Putamen (tissue), 1 donor: Measurements from ENCODE around the gene CORO1C.

ENCODE experiments used
- DNase-seq: peaks from one replicate; pipeline ENCODE4 v3.0.0-alpha.2; 2016; ENCODE audit warnings: low spot score

The CORO1C gene

DNA sequence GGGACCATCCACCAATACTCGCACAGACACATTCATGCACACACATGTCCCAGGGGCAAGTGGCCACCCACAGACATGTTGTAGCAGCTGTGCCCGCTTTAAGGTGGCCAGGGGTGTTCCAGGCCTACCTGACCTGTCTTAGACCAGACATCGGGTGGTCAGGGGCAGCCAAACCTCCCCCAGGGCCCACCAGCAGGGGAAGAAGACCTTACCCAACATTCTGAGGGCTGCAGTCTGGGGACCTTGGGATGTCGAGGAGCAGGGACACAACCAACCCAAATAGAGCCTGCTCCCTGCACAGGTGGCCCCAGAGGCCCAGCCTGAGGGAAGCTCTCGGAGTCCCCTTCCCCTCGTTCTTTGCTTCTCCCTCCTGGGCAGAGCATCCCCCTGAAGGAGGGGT is 131.8 kb downstream of the CORO1C start:
- no peak for DNase-seq

DNA sequence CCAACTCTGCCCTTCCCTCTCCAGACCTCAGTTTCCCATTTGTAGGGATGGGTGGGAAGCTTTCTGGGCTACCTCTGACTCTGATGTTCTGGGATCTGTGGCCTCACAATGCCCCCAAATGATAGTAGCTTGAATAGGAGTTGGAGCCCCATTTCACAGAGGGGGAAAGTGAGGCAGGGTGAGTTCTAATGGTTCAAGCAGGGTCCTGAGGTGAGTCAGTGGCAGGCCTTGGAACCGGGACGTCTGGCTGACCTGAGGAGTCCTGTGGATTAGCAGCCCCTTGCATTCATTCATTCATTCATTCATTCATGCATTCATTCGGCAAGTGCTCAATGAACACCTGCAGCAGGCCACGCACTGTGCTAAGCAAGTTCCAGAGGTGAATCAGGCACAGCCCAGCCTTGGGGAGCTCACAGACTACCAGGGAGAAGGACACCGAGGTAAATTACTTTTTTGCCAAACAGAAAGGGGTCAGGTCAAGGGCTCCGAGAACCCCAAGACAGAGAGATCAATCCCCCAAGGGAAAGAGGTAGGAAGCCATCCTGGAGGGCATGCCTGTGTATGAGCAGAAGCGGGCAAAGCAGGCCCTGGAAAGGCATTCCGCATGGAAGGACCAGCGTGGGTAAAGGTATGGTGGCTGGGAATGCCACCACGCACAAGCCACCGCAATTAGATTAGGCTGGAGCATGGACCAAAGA is 132.6 kb downstream of the CORO1C start:
- no peak for DNase-seq

DNA sequence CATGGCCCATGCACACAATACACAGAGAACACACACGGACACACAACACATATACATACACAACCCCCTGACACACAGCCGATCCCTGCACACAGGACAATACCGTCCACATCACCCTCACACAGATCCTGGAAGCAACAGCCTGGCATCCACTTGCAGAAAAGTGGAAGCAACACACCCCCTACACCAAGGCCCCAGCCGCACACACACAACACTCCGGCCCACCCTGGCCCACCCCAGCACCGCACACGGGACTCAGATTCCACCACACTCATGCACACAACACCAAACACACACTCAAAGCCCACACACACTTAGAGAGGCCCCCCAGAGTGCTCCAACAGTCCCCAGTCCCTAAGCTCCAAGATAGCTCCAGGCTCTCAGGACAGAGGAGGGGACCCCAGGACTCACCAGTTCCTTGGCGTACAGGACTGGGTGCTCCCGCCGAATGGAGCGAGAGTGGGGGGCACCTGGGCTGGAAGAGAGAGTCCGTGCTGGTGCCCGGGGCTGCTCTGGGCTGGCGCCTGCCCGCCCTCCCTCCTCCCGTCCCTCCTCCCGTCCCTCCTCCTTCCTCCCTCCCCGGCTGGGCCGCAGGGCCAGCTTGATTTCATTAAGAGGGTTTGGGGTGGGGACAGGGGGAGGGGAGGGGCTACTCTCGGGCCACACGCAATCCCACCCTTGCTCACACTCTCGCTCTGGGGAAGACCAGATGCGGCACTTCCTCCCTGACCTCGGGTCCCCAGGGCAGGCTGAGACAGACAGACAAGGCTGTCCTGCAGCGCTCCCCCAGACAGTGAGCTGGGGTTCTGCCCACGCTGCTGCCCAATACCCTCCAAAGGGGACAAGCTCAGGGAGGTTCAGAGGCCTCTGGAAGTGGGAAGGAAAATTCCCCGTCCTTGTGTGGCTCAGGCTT is 133.5 kb downstream of the CORO1C start, which contains the start of gene TMEM119:
Gene TMEM119 (minus strand): TSS at position 526 of the 913 bp plus-strand sequence. CDS start 5,701 bp downstream, outside the sequence.
- no peak for DNase-seq

DNA sequence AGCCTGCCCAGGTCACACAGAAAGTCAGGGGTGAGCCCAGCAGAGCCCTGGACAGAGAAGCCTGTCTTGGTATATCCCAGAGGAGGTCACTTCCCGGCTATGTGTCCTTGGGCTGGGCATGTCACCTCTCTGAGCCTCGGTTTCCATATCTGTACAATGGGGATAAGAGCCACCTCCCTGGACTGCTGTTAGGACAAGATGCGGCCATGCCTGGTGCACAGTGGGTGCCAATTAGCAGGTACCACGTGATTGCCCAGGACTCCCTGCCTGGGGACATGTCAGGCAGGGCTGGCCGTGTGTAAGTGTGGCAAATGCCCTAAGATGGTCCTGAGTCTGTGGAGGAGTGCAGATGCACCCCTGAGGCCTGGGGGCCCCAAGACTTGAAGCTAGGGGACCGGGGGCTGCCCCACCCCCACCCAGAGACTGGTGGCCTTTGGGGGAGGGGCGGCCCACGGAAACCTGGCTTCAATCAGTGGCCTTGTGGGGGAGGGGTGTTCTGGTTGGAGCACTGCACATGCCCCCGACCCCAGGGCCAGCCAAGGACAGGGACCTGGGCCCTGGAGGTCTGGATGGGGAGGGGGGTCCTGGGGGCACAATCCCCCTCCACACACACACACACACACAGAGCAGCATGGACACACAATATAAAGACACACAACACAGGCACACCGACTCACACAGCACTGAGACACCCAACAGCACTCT is 134.3 kb downstream of the CORO1C start:
- no peak for DNase-seq

DNA sequence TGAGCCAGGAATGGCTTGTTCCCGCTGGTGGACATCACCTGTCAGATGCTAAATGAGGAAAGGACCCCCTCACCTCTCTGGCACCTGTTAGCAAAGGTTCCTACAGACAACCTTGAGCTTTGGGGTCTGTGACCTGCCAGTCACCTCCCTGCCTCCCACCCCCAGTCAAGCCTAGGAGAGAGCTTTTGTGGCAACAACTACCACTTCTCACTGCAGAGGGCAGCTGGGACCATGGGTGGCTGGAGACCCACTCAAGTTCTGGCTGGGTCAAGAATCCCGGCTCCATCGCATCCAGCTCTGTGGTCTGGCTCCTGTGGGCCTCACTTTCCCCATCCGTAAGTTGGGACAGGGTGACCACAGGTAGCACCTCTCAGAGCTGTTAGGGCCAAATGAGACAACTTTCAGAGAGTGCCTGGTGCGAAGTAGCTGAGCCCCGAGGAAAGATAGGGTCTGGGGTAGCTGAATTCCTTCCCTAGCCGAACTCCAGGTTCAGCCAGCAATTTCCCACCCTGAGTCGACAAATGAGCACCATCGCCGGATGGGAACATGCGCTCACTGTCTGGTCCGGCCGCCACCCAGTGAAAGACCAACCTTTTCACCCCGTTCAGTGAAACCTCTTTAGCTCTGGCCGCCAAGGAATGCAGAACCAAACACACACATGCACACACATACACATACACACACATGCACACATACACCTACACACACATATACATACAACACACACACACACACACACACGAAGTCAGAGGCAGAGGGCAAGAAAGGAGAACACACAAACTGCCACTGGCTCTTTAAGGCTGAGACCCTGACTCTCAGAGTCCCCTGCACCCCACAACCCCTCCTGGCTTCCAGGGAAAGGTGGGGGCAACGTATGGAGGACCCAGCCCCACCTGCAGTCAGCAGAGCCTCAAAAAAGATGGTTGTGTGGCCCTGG is 135.3 kb downstream of the CORO1C start:
- no peak for DNase-seq
